Measurements from ENCODE around the gene GART.

The GART gene

DNA sequence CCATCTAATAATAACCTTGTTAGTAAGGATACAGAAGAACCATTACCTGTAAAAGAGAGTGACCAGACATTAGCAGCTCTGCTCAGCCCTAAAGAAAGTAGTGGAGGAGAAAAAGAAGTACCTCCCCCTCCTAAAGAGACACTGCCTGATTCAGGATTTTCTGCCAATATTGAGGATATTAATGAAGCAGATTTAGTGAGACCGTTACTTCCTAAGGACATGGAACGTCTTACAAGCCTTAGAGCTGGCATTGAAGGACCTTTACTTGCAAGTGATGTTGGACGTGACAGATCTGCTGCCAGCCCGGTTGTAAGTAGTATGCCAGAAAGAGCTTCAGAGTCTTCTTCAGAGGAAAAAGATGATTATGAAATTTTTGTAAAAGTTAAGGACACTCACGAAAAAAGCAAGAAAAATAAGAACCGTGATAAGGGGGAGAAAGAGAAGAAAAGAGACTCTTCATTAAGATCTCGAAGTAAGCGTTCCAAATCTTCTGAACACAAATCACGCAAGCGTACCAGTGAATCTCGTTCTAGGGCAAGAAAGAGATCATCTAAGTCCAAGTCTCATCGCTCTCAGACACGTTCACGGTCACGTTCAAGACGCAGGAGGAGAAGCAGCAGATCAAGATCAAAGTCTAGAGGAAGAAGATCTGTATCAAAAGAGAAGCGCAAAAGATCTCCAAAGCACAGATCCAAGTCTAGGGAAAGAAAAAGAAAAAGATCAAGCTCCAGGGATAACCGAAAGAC lies 12.5 kb upstream of the GART start:
- no peak for DNase-seq (ENCODE audit: low read depth)

- DNase-seq (ENCODE audit: low read depth): no peak
Observed at GRCh38 chr21:33552999-33553598, 11.2 kb upstream of the GART start.

DNA sequence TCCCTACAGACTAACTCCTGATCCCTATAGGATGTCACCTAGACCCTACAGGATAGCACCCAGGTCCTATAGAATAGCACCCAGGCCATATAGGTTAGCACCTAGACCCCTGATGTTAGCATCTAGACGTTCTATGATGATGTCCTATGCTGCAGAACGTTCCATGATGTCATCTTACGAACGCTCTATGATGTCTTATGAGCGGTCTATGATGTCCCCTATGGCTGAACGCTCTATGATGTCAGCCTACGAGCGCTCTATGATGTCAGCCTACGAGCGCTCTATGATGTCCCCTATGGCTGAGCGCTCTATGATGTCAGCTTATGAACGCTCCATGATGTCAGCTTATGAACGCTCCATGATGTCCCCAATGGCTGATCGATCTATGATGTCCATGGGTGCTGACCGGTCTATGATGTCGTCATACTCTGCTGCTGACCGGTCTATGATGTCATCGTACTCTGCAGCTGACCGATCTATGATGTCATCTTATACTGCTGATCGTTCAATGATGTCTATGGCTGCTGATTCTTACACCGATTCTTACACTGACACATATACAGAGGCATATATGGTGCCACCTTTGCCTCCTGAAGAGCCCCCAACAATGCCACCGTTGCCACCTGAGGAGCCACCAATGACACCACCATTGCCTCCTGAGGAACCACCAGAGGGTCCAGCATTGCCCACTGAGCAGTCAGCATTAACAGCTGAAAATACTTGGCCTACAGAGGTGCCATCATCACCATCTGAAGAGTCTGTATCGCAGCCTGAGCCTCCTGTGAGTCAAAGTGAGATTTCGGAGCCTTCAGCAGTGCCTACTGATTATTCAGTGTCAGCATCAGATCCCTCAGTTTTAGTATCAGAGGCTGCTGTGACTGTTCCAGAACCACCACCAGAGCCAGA lies 10.4 kb upstream of the GART start:
- DNase-seq (ENCODE audit: low read depth): no peak

DNA sequence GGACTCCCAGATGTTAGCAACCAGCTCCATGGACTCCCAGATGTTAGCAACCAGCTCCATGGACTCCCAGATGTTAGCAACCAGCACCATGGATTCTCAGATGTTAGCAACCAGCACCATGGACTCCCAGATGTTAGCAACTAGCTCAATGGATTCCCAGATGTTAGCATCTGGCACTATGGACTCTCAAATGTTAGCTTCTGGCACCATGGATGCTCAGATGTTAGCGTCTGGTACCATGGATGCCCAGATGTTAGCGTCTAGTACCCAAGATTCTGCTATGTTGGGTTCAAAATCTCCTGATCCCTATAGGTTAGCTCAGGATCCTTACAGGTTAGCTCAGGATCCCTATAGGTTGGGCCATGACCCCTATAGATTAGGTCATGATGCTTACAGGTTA lies 9.7 kb upstream of the GART start:
- DNase-seq (ENCODE audit: low read depth): no peak

- no peak for DNase-seq (ENCODE audit: low read depth)
Observed at GRCh38 chr21:33550772-33551660, 9.1 kb upstream of the GART start.

GRCh38 chr21:33549848-33550771 lies 8.2 kb upstream of the GART start:
- no peak for DNase-seq (ENCODE audit: low read depth)

GRCh38 chr21:33546086-33546485 lies 4.2 kb upstream of the GART start:
- DNase-seq (ENCODE audit: low read depth): no peak

DNA sequence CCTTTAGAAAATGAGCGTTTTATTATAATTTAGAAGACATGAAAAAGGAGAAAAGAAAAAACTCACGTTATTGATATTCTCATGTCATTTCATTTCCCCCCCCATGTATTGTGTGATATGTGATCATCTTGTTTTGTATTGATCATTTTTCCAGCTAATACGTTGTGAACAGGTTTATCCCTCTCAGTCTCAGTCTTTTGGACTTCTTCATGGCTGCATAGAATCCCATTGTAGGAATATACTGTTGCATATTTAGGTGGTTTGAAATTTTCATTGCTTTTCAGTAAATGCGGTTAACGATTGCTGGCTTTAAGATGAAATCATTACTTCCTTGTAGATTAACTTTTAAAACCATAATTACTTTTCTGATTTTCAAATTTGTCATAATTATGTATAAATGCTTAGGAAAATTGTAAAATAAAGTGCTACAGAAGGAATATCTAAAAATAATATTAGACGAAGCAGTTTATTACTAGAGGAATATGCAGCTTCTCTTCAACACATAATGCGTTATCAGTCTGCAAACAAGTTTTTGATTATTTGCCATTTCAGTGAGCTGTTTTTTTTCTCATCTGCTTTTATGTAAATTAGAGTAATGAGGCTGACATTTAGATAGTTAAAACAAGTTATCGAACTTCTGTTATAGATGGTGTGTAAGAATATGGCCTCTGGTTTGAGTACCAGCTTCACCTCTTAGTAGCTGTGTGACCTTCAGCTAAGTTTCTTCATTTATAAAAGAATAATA lies 2.7 kb upstream of the GART start:
- DNase-seq (ENCODE audit: low read depth): no peak

- DNase-seq (ENCODE audit: low read depth): peak; percentile 48
Observed at GRCh38 chr21:33543505-33544129, 1.7 kb upstream of the GART start.

DNA sequence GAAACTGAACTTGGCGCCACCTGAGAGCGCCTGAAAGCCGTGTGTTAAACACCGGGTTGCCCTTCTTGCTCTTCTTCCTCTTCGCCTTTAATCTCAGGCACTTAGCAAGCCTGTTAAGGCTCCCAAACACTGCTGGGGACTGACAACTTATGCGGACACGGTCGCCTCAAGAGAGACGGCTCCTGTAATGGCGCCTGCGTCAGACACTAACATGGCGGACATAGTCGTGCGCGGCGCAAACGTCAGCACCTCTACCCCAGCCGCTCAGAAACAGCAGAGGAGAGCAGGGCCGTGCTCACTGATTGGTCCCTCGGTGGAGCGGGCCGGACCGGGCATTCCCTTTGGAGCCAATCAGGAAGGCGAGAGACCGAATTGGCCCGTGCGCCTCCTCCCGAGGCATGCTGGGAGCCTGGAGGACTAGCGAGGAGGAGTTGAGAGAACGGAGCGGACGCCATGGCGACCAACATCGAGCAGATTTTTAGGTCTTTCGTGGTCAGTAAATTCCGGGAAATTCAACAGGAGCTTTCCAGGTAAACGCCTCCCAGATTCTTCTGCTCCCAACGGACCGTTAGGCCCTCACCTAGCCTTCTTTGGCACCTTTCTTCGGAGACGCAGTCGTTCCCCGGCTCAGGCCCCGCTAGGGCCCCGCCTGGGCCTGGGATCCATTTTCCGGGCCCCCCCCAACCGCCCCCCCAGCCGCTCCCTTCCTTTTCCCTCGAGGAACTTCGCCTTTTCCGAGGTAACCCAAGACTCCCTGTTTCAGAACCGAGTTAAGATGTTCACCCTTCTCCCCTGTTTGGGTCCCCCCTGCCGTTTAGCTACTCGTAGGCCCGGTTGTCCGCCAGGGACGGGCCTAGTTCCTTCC lies 955 bp upstream of the GART start, which contains the start of gene SON:
TSS of gene SON (plus strand) at position 399 of the 865 bp plus-strand sequence. CDS start at position 454, 55 bp downstream.
- DNase-seq (ENCODE audit: low read depth): peak; percentile 98

DNA sequence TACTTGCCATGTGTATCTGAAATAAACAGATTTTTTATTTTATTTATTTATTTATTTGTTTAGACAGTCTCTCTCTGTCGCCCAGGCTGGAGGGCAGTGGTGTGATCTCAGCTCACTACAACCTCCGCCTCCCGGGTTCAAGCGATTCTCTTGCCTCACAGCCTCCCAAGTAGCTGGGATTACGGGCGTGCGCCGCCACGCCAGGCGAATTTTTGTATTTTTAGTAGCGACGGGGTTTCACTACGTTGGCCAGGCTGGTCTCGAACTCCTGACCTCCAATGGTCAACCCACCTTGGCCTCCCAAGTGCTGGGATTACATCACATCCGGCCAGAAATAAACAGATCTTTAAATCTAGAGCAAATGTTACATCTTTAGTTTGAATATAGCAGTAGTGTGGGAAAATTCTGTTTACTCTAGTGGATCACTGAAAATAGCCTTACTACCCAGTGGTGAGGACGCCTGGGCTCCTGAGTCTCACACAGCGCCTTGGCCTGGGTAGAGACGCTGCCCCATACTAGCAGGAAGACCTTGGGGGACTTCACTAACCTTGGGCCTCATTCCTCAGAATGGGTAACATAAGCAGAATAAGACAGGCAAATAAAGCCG lies 709 bp downstream of the GART start:
- DNase-seq (ENCODE audit: low read depth): no peak

DNA sequence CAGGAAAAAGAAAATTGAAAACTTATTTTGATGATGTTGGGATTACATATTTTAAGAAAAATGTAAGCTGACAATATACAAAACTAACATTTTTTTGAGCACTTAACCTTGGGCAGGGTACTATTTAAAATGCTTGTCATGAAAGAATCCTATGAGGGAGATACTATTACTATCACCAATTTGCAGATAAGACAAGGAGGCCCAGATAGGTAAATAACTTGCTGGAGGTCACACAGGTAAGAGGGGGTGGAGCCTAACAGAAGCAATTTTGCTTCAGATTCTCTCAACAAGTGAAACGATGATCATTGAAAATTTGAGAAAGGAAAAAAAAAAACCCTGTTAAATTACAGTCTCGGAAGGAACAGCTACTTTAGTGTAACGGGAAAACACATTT lies 1.2 kb downstream of the GART start:
- DNase-seq (ENCODE audit: low read depth): no peak

GRCh38 chr21:33539616-33540015 lies 2.3 kb downstream of the GART start:
- no peak for DNase-seq (ENCODE audit: low read depth)

- DNase-seq (ENCODE audit: low read depth): no peak
Observed at GRCh38 chr21:33537212-33537611, 4.7 kb downstream of the GART start.

DNA sequence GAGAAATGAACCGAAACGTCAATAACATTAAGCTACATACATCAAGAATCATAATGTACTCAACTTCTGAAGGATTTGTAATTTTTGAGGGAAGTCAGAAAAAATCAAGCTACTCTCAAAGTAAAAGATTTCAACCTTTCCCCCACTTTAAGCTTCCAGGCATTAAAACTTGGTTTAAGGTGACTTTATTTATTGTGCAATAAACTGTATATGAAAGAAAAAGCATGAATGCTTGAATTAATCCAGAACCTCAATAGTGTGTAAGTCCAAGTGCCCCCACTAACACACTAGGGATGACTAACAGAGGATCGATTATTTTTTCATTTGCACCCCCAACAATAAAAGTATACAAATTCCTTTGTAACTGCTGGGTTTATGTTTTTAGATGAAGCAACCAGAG lies 10.9 kb downstream of the GART start:
- no peak for DNase-seq (ENCODE audit: low read depth)

DNA sequence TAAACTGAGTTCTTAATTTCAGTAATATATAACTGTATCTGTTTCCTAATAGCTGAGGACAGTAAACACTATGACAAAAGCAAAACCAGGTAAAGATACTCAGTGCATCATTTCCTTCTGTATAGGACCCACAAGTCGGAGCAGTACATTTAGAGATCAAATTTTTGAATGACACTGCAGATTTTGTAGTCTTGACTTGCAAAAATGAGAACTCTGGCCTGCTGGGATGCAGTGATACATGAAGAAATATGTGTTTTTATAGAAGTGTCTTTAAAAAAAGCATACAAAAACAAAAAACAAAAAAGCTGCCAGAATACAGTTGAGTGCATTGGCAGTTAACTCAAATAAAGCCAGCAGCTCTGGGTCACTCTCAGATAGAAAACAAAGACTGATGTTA lies 19.0 kb downstream of the GART start:
- no peak for DNase-seq (ENCODE audit: low read depth)

GRCh38 chr21:33522297-33522952 lies 19.5 kb downstream of the GART start:
- no peak for DNase-seq (ENCODE audit: low read depth)

Data from T follicular helper cell (primary cell).